Neuronal stem cell (in vitro differentiated cells): ENCODE results near the gene IGF2BP3. TPM values are rescaled to one million over a fixed set of nuclear protein-coding genes. Genes with fewer than 3 reads are reported as not detected.

Source experiments
- DNase-seq: peaks from one replicate; pipeline ENCODE4 v3.0.0-alpha.2; 2013; ENCODE audit warnings: low spot score
- H2AFZ ChIP-seq: one replicate; pipeline ENCODE4 v1.6.1; 2013; ENCODE audit warnings: mild to moderate bottlenecking, low read length, inconsistent platforms
- H2AK5ac ChIP-seq: 2 replicates; pipeline ENCODE4 v1.6.1; 2013; ENCODE audit warnings: low read depth, mild to moderate bottlenecking, inconsistent platforms, low read length, moderate library complexity, mixed read lengths
- H2BK120ac ChIP-seq: 2 replicates; pipeline ENCODE4 v1.6.1; 2013; ENCODE audit warnings: low read depth, mild to moderate bottlenecking, inconsistent platforms, low read length, moderate library complexity, mixed read lengths
- H2BK12ac ChIP-seq: one replicate; pipeline ENCODE4 v1.6.1; 2013; ENCODE audit warnings: low read length, inconsistent platforms
- H2BK15ac ChIP-seq: 2 replicates; pipeline ENCODE4 v1.6.1; 2013; ENCODE audit warnings: mild to moderate bottlenecking, low read length, inconsistent platforms, mixed read lengths
- H2BK5ac ChIP-seq: one replicate; pipeline ENCODE4 v1.6.1; 2013; ENCODE audit warnings: inconsistent platforms, mild to moderate bottlenecking, low read length, moderate library complexity
- H3K14ac ChIP-seq: one replicate; pipeline ENCODE4 v1.6.1; 2013; ENCODE audit warnings: low read length, inconsistent platforms
- H3K18ac ChIP-seq: 2 replicates; pipeline ENCODE4 v1.6.1; 2013; ENCODE audit warnings: low read length, inconsistent platforms
- H3K23ac ChIP-seq: 2 replicates; pipeline ENCODE4 v1.6.1; 2013; ENCODE audit warnings: low read depth, mild to moderate bottlenecking, mixed read lengths, low read length, inconsistent platforms; ENCODE audit not compliant: poor library complexity
- H3K27ac ChIP-seq: replicated peaks from 3 replicates; pipeline ENCODE4 v1.5.1; 2013; ENCODE audit warnings: low read length, inconsistent platforms
- H3K27me3 ChIP-seq, 3 experiments: 2 replicates each; pipeline ENCODE4 v1.6.1; 2013; ENCODE audit warnings: low read length in 3 of 3, mild to moderate bottlenecking in 2 of 3, inconsistent platforms in 1 of 3, low read depth in 1 of 3, mixed read lengths in 1 of 3, moderate library complexity in 1 of 3; ENCODE audit not compliant: control insufficient read depth in 3 of 3, insufficient read depth in 3 of 3
- H3K36me3 ChIP-seq, 2 donors: replicated peaks in 1 of 2; 2 replicates each; pipeline ENCODE4 v1.6.1; 2013; ENCODE audit warnings: low read length in 2 of 2; ENCODE audit not compliant: control insufficient read depth in 2 of 2, insufficient read depth in 2 of 2
- H3K4ac ChIP-seq: 2 replicates; pipeline ENCODE4 v1.6.1; 2013; ENCODE audit warnings: inconsistent platforms, mild to moderate bottlenecking, low read length, moderate library complexity
- H3K4me1 ChIP-seq, 2 donors: 1 replicate in 1 of 2; 2 replicates in 1 of 2; pipeline ENCODE4 v1.6.1; 2013; ENCODE audit warnings: low read length in 2 of 2, low read depth in 1 of 2; ENCODE audit not compliant: control insufficient read depth in 2 of 2, insufficient read depth in 1 of 2
- H3K4me2 ChIP-seq: one replicate; pipeline ENCODE4 v1.6.1; 2013; ENCODE audit warnings: mild to moderate bottlenecking, low read length, inconsistent platforms; ENCODE audit not compliant: insufficient read depth, poor library complexity, severe bottlenecking
- H3K4me3 ChIP-seq, 2 donors: 2 replicates each; pipeline ENCODE4 v1.5.1; 2013; ENCODE audit warnings: low read length in 2 of 2, mild to moderate bottlenecking in 2 of 2, inconsistent platforms in 1 of 2, moderate library complexity in 1 of 2
- H3K79me1 ChIP-seq: one replicate; pipeline ENCODE4 v1.6.1; 2013; ENCODE audit warnings: low read depth, mild to moderate bottlenecking, inconsistent platforms, low read length, moderate library complexity
- H3K9ac ChIP-seq: one replicate; pipeline ENCODE4 v1.6.1; 2013; ENCODE audit warnings: mild to moderate bottlenecking, low read depth, low read length, inconsistent platforms; ENCODE audit not compliant: poor library complexity
- H3K9me3 ChIP-seq, 2 donors: replicated peaks in 1 of 2; 2 replicates each; pipeline versions ENCODE3 to v1.6.1; 2013; ENCODE audit warnings: low read length in 2 of 2, mild to moderate bottlenecking in 2 of 2, inconsistent platforms in 1 of 2, low read depth in 1 of 2, mixed read lengths in 1 of 2, moderate library complexity in 1 of 2; ENCODE audit not compliant: control insufficient read depth in 2 of 2, insufficient read depth in 1 of 2
- H4K8ac ChIP-seq: one replicate; pipeline ENCODE4 v1.6.1; 2013; ENCODE audit warnings: low read depth, mild to moderate bottlenecking, inconsistent platforms, low read length, moderate library complexity
- H4K91ac ChIP-seq: one replicate; pipeline ENCODE4 v1.6.1; 2013; ENCODE audit warnings: low read length, low read depth, mild to moderate bottlenecking, inconsistent platforms; ENCODE audit not compliant: poor library complexity
- WGBS, 2 donors: extraction: QIAGEN DNeasy Blood & Tissue Kit; methylation state at CpG; one replicate each; pipeline ENCODE4 v1.1.7; 2013; ENCODE audit warnings: missing lambda C conversion rate in 2 of 2, mixed read lengths in 1 of 2; ENCODE audit not compliant: insufficient read length in 2 of 2, insufficient replicate concordance in 1 of 2; ENCODE audit errors: extremely low coverage in 2 of 2; 5-methylcytosine and 5-hydroxymethylcytosine counted together
- small RNA-seq: library from polyadenylated mRNA; stranded (forward); fragments of <200 nt; extraction: miRNeasy Mini kit (QIAGEN cat#:217004); gene quantifications from one replicate; pipeline ENCODE3, GENCODE V24; 2013; ENCODE audit not compliant: insufficient read depth

The IGF2BP3 gene

DNA sequence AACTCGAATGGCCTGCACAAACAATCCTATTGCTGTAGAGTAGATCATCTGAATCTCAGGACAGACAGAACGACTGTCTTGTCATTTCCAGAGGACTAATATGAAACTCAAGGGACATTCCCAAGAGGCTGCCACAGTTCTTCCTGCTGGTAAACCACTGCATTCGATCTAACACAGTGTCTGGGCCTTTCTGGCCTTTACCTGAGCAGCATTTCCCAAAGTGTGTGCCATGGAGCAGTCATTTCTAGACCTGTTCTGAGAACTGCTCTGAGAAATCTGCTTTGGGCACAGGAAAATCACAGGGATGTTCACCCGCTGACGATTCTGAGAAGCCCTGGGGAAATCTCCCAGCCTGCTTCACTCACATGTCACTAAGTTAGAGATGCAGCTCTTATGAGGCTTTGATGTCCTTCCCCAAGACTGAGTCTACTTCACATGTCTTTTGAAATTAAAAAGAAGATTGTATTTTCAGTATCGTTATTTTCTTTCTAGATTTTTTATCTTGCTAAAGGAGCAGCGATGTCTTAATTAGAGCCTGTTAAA, 205.3 kb downstream of the IGF2BP3 start:
- no peak for DNase-seq
- no peak overlapping the region for H3K4me2 ChIP-seq
- no peaks in the 10 kb centered on the region for H3K36me3 ChIP-seq
- peaks cover 0 to 4% (median 0%) of the 10 kb centered on the region in 3 experiments for H3K27me3 ChIP-seq
- no peak overlapping the region for H3K4me3 ChIP-seq
- no peak overlapping the region for H2BK5ac ChIP-seq
- H3K27ac ChIP-seq: no peak overlapping the region
- H3K79me1 ChIP-seq: no peaks in the 10 kb centered on the region
- no peak overlapping the region for H2BK120ac ChIP-seq
- H4K91ac ChIP-seq: no peak overlapping the region
- no peak overlapping the region for H3K9ac ChIP-seq
- H2BK15ac ChIP-seq: no peak overlapping the region
- H3K23ac ChIP-seq: no peak overlapping the region
- peaks cover 0 to 2% of the 10 kb centered on the region in 2 donors for H3K4me1 ChIP-seq
- H4K8ac ChIP-seq: no peak overlapping the region
- H2AK5ac ChIP-seq: no peak overlapping the region
- no peak overlapping the region for H3K18ac ChIP-seq
- no CpG with 5 or more reads among the region's 7 CpGs for WGBS, 2 donors
- H3K9me3 ChIP-seq: no peaks in the 10 kb centered on the region
- no peak overlapping the region for H2BK12ac ChIP-seq
- H3K14ac ChIP-seq: no peak overlapping the region
- H3K4ac ChIP-seq: no peak overlapping the region
- no peak overlapping the region for H2AFZ ChIP-seq

DNA sequence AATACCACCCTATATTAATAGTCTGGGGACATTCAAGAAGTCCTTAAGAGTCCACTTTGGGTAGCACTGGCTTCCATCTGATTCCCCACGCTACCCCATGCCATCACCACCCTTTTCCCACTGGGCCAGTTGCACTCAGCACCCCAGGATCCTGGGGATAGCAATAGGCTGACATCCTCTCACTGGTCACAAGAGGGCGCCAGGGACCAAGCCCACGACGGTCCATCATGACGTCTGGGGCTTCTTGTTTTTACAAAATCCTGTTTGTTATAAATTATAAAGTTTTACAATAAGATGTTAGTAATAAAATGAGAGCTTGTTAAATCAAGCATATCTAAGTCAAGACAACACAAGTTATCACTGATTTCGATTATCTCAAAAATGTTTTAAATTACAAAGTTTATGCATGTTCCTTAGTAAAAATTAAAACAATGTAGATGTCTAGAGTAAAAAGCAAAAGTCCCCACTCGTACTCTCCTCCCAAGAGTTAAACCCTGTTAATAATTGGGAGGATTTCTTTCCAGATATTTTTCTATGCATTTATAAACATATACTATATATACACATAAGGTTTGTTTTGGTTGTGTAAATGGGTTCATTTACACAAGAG, 208.3 kb downstream of the IGF2BP3 start:
- Histone ChIP-seq H3K4me3 (no peak overlapping the region), H3K18ac (no peak overlapping the region), H3K9ac (no peak overlapping the region), H2AFZ (no peak overlapping the region), H3K4ac (no peak overlapping the region), H3K36me3 (no peaks in the 10 kb centered on the region), H3K23ac (no peak overlapping the region), H3K9me3 (no peaks in the 10 kb centered on the region), H3K27me3 (peaks cover 0 to 10% (median 0%) of the 10 kb centered on the region in 3 experiments), H2BK12ac (no peak overlapping the region), H2BK15ac (no peak overlapping the region), H2AK5ac (no peak overlapping the region), H3K79me1 (no peaks in the 10 kb centered on the region), H3K4me1 (no peaks in the 10 kb centered on the region), H2BK5ac (no peak overlapping the region), H3K14ac (no peak overlapping the region), H4K91ac (no peak overlapping the region), H2BK120ac (no peak overlapping the region), H3K27ac (no peak overlapping the region), H4K8ac (no peak overlapping the region), H3K4me2 (no peak overlapping the region)
- WGBS, 2 donors: no CpG with 5 or more reads among the region's 7 CpGs
- DNase-seq: peak; percentile 43

DNA sequence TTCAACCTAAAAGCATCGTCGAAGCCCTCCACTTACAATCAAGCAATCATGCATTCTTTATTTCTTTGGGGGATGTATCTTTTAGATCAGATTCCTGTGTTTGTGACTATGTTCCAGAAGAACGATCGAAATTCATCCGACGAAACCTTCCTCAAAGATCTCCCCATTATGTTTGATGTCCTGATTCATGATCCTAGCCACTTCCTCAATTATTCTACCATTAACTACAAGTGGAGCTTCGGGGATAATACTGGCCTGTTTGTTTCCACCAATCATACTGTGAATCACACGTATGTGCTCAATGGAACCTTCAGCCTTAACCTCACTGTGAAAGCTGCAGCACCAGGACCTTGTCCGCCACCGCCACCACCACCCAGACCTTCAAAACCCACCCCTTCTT, 209.9 kb downstream of the IGF2BP3 start:
- no peak overlapping the region for H3K4me2 ChIP-seq
- no peaks in the 10 kb centered on the region for H3K9me3 ChIP-seq
- no peak overlapping the region for H2BK5ac ChIP-seq
- H2BK12ac ChIP-seq: no peak overlapping the region
- peaks cover 0 to 10% (median 0%) of the 10 kb centered on the region in 3 experiments for H3K27me3 ChIP-seq
- H3K23ac ChIP-seq: no peak overlapping the region
- DNase-seq: no peak
- no peaks in the 10 kb centered on the region for H3K36me3 ChIP-seq
- H2BK120ac ChIP-seq: no peak overlapping the region
- no peak overlapping the region for H3K18ac ChIP-seq
- no peak overlapping the region for H2BK15ac ChIP-seq
- H3K4me3 ChIP-seq: no peak overlapping the region
- H4K91ac ChIP-seq: no peak overlapping the region
- no peak overlapping the region for H2AFZ ChIP-seq
- H2AK5ac ChIP-seq: no peak overlapping the region
- no CpG with 5 or more reads among the region's 10 CpGs for WGBS, 2 donors
- H3K14ac ChIP-seq: no peak overlapping the region
- no peak overlapping the region for H3K27ac ChIP-seq
- H3K9ac ChIP-seq: no peak overlapping the region
- H3K4me1 ChIP-seq: no peaks in the 10 kb centered on the region
- no peak overlapping the region for H3K4ac ChIP-seq
- H4K8ac ChIP-seq: no peak overlapping the region
- H3K79me1 ChIP-seq: no peaks in the 10 kb centered on the region

Small RNA genes within 50 kb of the gene (small RNA-seq; reads per million reads assigned to genes)
- 1.2 reads per million for gene AC079780.1
- not detected for gene RF00019
- not detected for gene RNU7-143P
- not detected for gene SNORD65C
